ENCODE data around the gene TMEFF2.

Gene TMEFF2

DNA sequence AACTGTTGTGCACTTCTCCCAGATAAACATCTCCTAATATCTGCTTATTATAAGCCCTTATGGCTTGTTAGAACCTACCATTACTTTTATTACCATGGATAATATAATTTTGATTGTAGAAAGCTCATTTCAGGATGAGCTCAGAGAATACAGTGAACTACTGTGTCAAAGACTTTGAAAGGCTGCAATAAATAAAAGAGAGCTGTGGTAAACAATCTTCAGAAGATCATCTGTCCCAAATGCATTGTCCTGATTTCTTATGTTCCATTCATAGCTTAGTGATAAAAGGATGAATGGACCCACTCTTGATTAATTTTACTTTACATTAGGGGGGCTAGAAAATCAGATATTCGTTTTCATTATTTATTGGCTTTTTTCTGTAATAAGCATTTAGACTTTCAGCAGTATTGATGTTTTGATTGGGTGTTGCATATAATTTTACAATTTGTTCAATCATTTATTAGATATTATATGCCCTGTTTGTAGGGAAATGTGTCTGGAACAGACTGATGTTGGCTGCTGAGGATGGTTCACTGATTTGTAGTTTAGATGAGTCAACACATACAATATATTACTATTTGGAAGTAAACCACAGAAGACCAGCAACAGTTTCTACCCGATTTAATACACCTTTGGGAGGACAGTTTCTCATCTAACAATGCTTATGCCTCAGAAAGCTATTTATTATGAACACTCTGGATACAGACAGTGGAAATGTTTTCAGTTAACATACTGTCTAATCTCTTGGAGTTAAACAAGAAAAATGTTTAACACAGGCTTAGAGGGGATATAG is 147.2 kb downstream of the TMEFF2 start:
- TF ChIP-seq, protein P1, sequence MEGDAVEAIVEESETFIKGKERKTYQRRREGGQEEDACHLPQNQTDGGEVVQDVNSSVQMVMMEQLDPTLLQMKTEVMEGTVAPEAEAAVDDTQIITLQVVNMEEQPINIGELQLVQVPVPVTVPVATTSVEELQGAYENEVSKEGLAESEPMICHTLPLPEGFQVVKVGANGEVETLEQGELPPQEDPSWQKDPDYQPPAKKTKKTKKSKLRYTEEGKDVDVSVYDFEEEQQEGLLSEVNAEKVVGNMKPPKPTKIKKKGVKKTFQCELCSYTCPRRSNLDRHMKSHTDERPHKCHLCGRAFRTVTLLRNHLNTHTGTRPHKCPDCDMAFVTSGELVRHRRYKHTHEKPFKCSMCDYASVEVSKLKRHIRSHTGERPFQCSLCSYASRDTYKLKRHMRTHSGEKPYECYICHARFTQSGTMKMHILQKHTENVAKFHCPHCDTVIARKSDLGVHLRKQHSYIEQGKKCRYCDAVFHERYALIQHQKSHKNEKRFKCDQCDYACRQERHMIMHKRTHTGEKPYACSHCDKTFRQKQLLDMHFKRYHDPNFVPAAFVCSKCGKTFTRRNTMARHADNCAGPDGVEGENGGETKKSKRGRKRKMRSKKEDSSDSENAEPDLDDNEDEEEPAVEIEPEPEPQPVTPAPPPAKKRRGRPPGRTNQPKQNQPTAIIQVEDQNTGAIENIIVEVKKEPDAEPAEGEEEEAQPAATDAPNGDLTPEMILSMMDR (IDR thresholded peaks at IDR 0.05; ENCODE audit: low read depth, low read length): no peak
- no peak for DNase-seq (ENCODE audit: extremely low read depth, low read depth)

- TF ChIP-seq, protein P1 (IDR thresholded peaks at IDR 0.05; ENCODE audit: low read depth, low read length): no peak
Measured at GRCh38 chr2:192044496-192044895, 150.2 kb downstream of the TMEFF2 start.

GRCh38 chr2:192043216-192043870 is 151.4 kb downstream of the TMEFF2 start:
- DNase-seq (ENCODE audit: extremely low read depth, low read depth): no peak
- TF ChIP-seq, protein P1 (IDR thresholded peaks at IDR 0.05; ENCODE audit: low read depth, low read length): no peak

More at GRCh38 chr2:192044496-192044895, 150.2 kb downstream of the TMEFF2 start:
- DNase-seq (ENCODE audit: extremely low read depth, low read depth): no peak

GRCh38 chr2:192042126-192042525 is 152.6 kb downstream of the TMEFF2 start:
- no peak for DNase-seq (ENCODE audit: extremely low read depth, low read depth)
- TF ChIP-seq, protein P1 (IDR thresholded peaks at IDR 0.05; ENCODE audit: low read depth, low read length): no peak

DNA sequence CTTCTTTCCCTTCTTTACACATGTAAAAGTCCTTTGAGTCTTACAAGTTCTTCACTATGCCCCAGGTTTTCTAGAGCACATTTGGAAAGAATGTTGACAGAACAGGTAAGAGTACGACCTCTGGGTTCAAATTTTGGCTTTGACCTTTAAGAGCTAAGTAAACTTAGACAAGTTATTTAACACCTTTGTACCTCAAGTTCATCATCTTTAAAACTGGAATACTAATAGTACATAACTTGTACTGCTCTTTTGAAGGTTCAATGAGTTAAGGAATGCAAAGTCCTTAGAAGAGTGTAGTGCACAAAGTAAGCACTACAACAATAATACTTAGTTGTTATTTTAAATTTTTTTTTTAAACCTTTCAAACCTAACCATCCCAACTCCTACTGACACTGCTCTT is 156.6 kb downstream of the TMEFF2 start:
- DNase-seq (ENCODE audit: extremely low read depth, low read depth): no peak
- TF ChIP-seq, protein P1 (IDR thresholded peaks at IDR 0.05; ENCODE audit: low read depth, low read length): no peak

DNA sequence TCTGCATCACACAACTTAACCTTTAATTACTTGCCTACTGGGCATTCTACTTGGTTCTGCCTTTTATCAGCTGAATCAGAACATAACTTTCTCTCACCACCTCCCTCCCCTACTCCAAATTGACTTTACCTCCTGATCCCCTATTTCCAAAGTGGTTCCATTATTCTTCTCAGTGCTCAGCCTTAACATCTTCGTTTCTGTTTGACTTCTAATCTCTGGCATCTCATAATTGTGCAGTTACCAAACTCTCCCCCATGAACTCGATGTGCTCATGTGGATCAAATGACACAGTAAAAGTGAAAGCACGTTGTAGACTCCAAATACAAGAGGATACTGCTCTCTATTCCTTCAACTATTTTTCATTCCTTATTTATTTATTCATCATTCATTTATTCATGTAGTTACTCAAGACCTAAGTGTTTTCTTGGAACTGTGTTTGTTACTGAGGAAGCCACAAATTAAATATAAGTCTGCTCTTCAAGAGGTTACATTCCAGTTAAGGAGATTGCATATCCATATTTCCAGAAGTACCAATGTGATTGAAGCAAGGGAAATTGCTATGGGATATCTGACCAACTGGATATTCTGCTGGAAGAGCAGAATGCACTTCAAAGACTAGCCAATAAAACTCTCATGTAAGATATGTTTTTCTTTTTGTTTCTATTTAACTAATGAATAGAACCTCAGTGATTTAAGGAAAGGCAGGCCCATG is 158.8 kb downstream of the TMEFF2 start:
- peak; percentile 54 for DNase-seq (ENCODE audit: extremely low read depth, low read depth)
- TF ChIP-seq, protein P1 (IDR thresholded peaks at IDR 0.05; ENCODE audit: low read depth, low read length): no peak

DNA sequence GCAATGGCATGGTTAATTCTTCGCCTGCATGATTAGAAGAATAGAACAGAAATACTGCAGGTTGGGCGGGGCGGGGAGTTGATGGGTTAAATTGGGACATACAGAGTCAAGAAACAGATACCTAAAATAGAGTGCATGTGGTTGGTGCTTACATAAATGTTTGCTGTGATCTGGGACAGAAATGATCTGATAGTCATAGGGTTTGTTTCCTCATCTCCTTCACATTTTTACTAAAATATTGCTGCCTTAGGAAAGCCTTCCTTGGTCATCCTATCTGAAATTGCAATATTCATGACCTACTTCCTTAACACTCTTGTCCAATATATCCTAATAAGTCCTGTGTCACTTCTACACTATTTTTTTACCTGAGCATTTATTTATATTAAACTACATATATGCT is 163.9 kb downstream of the TMEFF2 start:
- no peak for DNase-seq (ENCODE audit: extremely low read depth, low read depth)
- TF ChIP-seq, protein P1 (IDR thresholded peaks at IDR 0.05; ENCODE audit: low read depth, low read length): no peak
